MM.1S (cell line): Measurements from ENCODE around the gene ZFP36L2.

Source experiments
- DNase-seq: peaks from one replicate; pipeline ENCODE4 v3.0.0-alpha.2; 2015
- H2AFZ ChIP-seq: fragments of 300-600 bp; sonication (generic); 2 replicates; pipeline ENCODE4 v1.6.0; 2016; ENCODE audit warnings: antibody characterized with exemption, low read length
- H3F3A ChIP-seq: fragments of 300-600 bp; sonication (generic); 2 replicates; pipeline ENCODE4 v1.6.1; 2016; ENCODE audit warnings: mild to moderate bottlenecking, antibody characterized with exemption, low read length, moderate library complexity, mixed read lengths; ENCODE audit not compliant: insufficient read depth
- H3K27ac ChIP-seq: fragments of 300-600 bp; sonication (generic); 2 replicates; pipeline ENCODE4 v1.5.1; 2016; ENCODE audit warnings: mild to moderate bottlenecking, low read length
- H3K27me3 ChIP-seq: fragments of 300-600 bp; sonication (generic); replicated peaks from 2 replicates; pipeline ENCODE4 v1.6.0; 2016; ENCODE audit warnings: low read length; ENCODE audit not compliant: insufficient read depth
- H3K36me3 ChIP-seq: fragments of 300-600 bp; sonication (generic); replicated peaks from 2 replicates; pipeline ENCODE4 v1.6.1; 2016; ENCODE audit warnings: mild to moderate bottlenecking, low read length, mixed read lengths; ENCODE audit not compliant: insufficient read depth
- H3K4me1 ChIP-seq: fragments of 300-600 bp; sonication (generic); 2 replicates; pipeline ENCODE4 v1.6.1; 2016; ENCODE audit warnings: low read length, mixed read lengths
- H3K4me2 ChIP-seq: fragments of 300-600 bp; sonication (generic); 2 replicates; pipeline ENCODE4 v1.6.0; 2016; ENCODE audit warnings: low read depth, low read length
- H3K4me3 ChIP-seq: fragments of 300-600 bp; sonication (generic); 2 replicates; pipeline ENCODE4 v1.5.1; 2016; ENCODE audit warnings: low read length, mixed read lengths
- H3K79me2 ChIP-seq: fragments of 300-600 bp; sonication (generic); 2 replicates; pipeline ENCODE4 v1.6.1; 2016; ENCODE audit warnings: mixed run types, low read length, mixed read lengths
- H3K9ac ChIP-seq: fragments of 300-600 bp; sonication (generic); 2 replicates; pipeline ENCODE4 v1.6.1; 2016; ENCODE audit warnings: low read length, mixed read lengths
- H3K9me2 ChIP-seq: fragments of 300-600 bp; sonication (generic); replicated peaks from 2 replicates; pipeline ENCODE4 v1.6.1; 2016; ENCODE audit warnings: mild to moderate bottlenecking, low read length, mixed read lengths; ENCODE audit not compliant: insufficient read depth
- H3K9me3 ChIP-seq: fragments of 300-600 bp; sonication (generic); replicated peaks from 2 replicates; pipeline ENCODE4 v1.6.1; 2016; ENCODE audit warnings: mild to moderate bottlenecking, low read length, mixed read lengths; ENCODE audit not compliant: insufficient read depth
- H4K20me1 ChIP-seq: fragments of 300-600 bp; sonication (generic); 2 replicates; pipeline ENCODE4 v1.6.1; 2016; ENCODE audit warnings: mild to moderate bottlenecking, low read length, moderate library complexity, mixed read lengths; ENCODE audit not compliant: insufficient read depth
- EZH2 ChIP-seq: fragments of 300-600 bp; sonication (generic); optimal IDR thresholded peaks from 2 replicates; pipeline ENCODE3; 2017; ENCODE audit warnings: low read depth, mild to moderate bottlenecking, antibody characterized with exemption, low read length, mixed read lengths
- EZH2phosphoT487 ChIP-seq: fragments of 300-600 bp; sonication (generic); IDR thresholded peaks from 2 replicates; pipeline ENCODE4 v1.6.1; 2018; ENCODE audit warnings: antibody characterized with exemption, low read length
- TF ChIP-seq, protein P1 (sequence below): fragments of 300-600 bp; sonication (generic); IDR thresholded peaks from 2 replicates; pipeline ENCODE4 v1.5.1; 2016; ENCODE audit warnings: antibody characterized with exemption, low read length, mixed read lengths

Gene ZFP36L2

DNA sequence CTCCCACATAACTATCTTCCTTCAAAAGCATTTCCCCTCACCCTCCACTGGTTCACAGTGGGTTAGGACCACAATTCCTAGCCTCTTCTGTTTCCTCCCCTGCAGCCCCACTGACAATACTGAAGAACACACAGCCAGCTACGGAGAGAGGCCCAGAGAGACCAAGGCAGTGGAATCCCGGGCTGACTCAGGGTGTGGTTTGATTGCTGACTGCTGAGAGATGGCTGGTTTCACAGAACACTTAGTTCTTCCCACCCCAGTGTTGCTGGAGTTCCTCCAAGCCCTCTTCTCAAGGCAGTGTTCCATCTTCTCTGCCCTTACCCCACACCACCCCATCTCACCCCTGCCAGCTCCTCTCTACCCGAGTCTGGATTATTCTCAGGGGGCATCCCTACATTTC lies 43.3 kb upstream of the ZFP36L2 start:
- no peak overlapping the region for H3K4me2 ChIP-seq
- no peaks in the 10 kb centered on the region for H3K36me3 ChIP-seq
- no peak for DNase-seq
- no peak overlapping the region for H2AFZ ChIP-seq
- no peak overlapping the region for H3K9ac ChIP-seq
- H3K4me3 ChIP-seq: no peak overlapping the region
- no peaks in the 10 kb centered on the region for H3K9me2 ChIP-seq
- no peaks in the 10 kb centered on the region for H4K20me1 ChIP-seq
- no peak overlapping the region for H3K27ac ChIP-seq
- H3F3A ChIP-seq: no peaks in the 10 kb centered on the region
- H3K9me3 ChIP-seq: no peaks in the 10 kb centered on the region
- no peaks in the 10 kb centered on the region for H3K79me2 ChIP-seq
- no peaks in the 10 kb centered on the region for H3K27me3 ChIP-seq
- no peaks in the 10 kb centered on the region for H3K4me1 ChIP-seq
- TF ChIP-seq, protein P1, sequence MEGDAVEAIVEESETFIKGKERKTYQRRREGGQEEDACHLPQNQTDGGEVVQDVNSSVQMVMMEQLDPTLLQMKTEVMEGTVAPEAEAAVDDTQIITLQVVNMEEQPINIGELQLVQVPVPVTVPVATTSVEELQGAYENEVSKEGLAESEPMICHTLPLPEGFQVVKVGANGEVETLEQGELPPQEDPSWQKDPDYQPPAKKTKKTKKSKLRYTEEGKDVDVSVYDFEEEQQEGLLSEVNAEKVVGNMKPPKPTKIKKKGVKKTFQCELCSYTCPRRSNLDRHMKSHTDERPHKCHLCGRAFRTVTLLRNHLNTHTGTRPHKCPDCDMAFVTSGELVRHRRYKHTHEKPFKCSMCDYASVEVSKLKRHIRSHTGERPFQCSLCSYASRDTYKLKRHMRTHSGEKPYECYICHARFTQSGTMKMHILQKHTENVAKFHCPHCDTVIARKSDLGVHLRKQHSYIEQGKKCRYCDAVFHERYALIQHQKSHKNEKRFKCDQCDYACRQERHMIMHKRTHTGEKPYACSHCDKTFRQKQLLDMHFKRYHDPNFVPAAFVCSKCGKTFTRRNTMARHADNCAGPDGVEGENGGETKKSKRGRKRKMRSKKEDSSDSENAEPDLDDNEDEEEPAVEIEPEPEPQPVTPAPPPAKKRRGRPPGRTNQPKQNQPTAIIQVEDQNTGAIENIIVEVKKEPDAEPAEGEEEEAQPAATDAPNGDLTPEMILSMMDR: no peak
- no peak for TF ChIP-seq EZH2
- TF ChIP-seq EZH2phosphoT487: no peak

DNA sequence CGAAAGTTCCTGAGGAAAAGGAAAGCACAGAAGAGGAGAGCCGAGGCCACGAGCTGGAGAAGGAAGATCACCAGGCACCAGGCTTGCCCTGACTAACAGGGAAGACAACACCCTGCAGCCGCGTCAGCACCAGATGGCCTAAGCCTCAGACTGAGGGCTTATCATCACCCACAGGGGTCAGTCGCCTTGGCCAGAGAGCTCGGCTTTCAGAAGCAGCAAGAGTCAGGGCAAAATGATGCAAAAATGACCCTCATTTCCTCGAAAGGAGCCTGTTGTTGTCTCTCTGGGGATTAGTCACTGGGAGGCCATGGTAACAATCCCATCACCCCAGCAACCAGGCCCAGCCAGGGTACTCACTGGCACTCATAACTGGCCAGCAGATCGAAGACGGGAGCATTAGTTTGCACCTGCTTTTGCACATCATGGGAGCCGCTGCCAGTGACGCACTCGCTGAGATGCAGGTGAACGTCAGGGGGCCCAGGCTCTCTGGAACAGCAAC lies 42.7 kb upstream of the ZFP36L2 start:
- no peaks in the 10 kb centered on the region for H3K27me3 ChIP-seq
- no peak overlapping the region for H2AFZ ChIP-seq
- no peak for DNase-seq
- no peak overlapping the region for H3K27ac ChIP-seq
- H3K79me2 ChIP-seq: no peaks in the 10 kb centered on the region
- no peaks in the 10 kb centered on the region for H3K4me1 ChIP-seq
- H3K36me3 ChIP-seq: no peaks in the 10 kb centered on the region
- H3K4me2 ChIP-seq: no peak overlapping the region
- H3K9ac ChIP-seq: no peak overlapping the region
- no peaks in the 10 kb centered on the region for H3F3A ChIP-seq
- TF ChIP-seq, protein P1: no peak
- TF ChIP-seq EZH2phosphoT487 (no peak), EZH2 (no peak)
- H3K9me3 ChIP-seq: no peaks in the 10 kb centered on the region
- no peaks in the 10 kb centered on the region for H3K9me2 ChIP-seq
- H4K20me1 ChIP-seq: no peaks in the 10 kb centered on the region
- H3K4me3 ChIP-seq: no peak overlapping the region

DNA sequence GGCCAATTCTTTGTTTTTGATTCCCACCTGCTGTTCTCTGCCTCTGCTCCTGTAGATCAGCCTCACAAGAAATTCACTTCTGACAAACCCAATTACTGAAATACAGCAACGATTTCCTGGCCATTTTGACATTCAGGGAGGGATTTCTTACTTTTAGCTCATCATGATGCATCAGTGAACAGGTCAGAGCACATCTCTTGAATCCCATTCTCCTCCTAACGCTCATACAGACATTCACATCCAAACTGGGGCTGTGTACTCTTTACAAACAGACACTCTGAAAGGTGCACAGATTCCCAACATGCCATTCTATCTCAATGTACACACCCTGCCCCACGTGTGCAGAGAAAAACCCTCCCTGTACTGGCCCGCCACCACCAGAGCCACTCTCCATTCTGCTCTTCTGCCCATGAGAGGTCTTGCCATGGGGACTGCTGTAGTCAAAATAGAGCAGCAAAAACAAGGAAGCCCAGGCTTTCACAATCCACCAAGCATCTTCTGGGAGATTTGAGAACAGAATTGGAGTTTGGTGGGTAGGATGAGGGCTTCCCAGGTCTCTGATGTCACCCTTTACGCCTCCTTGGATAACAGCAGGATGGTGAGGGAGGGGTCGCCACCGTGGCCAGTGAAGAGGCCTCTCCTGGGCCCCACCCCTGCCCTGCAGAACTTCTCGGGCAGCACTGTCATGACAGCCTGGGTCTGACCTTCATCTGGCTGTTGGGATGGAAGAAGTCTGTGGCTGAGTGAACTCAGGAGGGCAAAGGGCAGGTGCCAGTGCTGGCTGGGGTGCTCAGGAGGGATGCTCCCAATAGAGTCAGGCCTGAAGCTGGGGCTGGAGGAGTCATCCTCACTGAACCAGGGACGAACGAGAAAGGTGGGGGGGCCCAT lies 41.9 kb upstream of the ZFP36L2 start:
- no peak overlapping the region for H2AFZ ChIP-seq
- no peak overlapping the region for H3K4me2 ChIP-seq
- no peak overlapping the region for H3K27ac ChIP-seq
- no peaks in the 10 kb centered on the region for H3K9me3 ChIP-seq
- no peak for DNase-seq
- no peaks in the 10 kb centered on the region for H3K4me1 ChIP-seq
- no peaks in the 10 kb centered on the region for H3F3A ChIP-seq
- H3K79me2 ChIP-seq: no peaks in the 10 kb centered on the region
- H3K9me2 ChIP-seq: no peaks in the 10 kb centered on the region
- no peaks in the 10 kb centered on the region for H3K27me3 ChIP-seq
- H3K9ac ChIP-seq: no peak overlapping the region
- no peaks in the 10 kb centered on the region for H4K20me1 ChIP-seq
- TF ChIP-seq EZH2: no peak
- TF ChIP-seq EZH2phosphoT487: no peak
- TF ChIP-seq, protein P1: no peak
- no peaks in the 10 kb centered on the region for H3K36me3 ChIP-seq
- H3K4me3 ChIP-seq: no peak overlapping the region
